Tibial artery (tissue), 4 donors: Measurements from ENCODE around the gene BCL2.
A peak's percentile ranks its signal among the peaks of the same experiment; 100 is the strongest.

Source experiments
- DNase-seq, 2 donors: peaks; one replicate each; pipeline ENCODE4 v3.0.0-alpha.2; 2019
- H3K27ac ChIP-seq, 2 donors: fragments of 200-600 bp; sonication (generic) in 1 of 2; 1 replicate in 1 of 2; 2 replicates in 1 of 2; pipeline ENCODE4 v1.5.1; 2018 to 2019; ENCODE audit warnings: mild to moderate bottlenecking in 1 of 2
- H3K27me3 ChIP-seq, 2 donors: fragments of 200-600 bp; sonication (generic) in 1 of 2; one replicate each; pipeline versions ENCODE4 v1.5.1 to v1.6.0; 2016 to 2019
- H3K36me3 ChIP-seq, 3 donors: fragments of 200-600 bp; sonication (generic) in 2 of 3; one replicate each; pipeline ENCODE4 v1.5.1; 2016 to 2019; ENCODE audit warnings: mild to moderate bottlenecking in 2 of 3
- H3K4me1 ChIP-seq, 4 donors: fragments of 200-600 bp; sonication (generic) in 2 of 4; 1 replicate in 3 of 4; 2 replicates in 1 of 4; pipeline ENCODE4 v1.5.1; 2016 to 2019
- H3K4me3 ChIP-seq, 2 donors: fragments of 200-600 bp; sonication (generic) in 1 of 2; 1 replicate in 1 of 2; 2 replicates in 1 of 2; pipeline ENCODE4 v1.5.1; 2018 to 2019; ENCODE audit warnings: mild to moderate bottlenecking in 2 of 2
- H3K9me3 ChIP-seq, 3 donors: fragments of 200-600 bp; sonication (generic) in 1 of 3; one replicate each; pipeline ENCODE4 v1.5.1; 2016 to 2019
- intact Hi-C: fragments of 100-400 bp; cut with DNase I; formaldehyde crosslinking; loops from one replicate; pipeline ENCODE4 v1.15.0; 2023; ENCODE audit warnings: low total_unique reads
- TF ChIP-seq, protein P1 (sequence below), 2 experiments: fragments of 200-600 bp in 1 of 2; fragments of 450-650 bp in 1 of 2; IDR thresholded peaks; one replicate each; pipeline ENCODE4 v1.5.1; 2017 to 2019; ENCODE audit warnings: antibody characterized with exemption in 2 of 2, mild to moderate bottlenecking in 1 of 2, moderate library complexity in 1 of 2

BCL2 gene

DNA sequence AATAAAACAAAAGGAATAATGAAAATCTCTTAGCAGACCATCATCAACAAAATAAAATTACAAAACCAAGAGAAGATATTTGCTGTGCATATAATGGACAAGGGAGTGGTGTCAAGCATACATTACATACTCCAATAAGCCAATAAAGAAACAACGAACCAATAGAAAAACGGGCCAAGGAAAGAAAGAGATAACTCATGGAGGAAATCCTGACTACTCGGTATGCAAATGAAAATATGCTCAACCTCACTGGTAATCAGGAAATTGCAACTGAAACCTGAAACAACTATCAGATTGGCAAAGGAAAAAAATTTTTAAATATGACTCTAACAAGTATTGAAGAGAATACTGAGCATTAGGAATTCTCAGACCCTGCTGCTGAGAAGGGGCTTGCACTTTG lies 84.7 kb downstream of the BCL2 start:
- no peak for DNase-seq
- Histone ChIP-seq H3K36me3 (no peaks in the 10 kb centered on the region), H3K27ac (peak overlapping the region; percentile 7 to 28), H3K4me3 (no peak overlapping the region), H3K9me3 (no peaks in the 10 kb centered on the region), H3K27me3 (no peaks in the 10 kb centered on the region), H3K4me1 (peaks cover 0 to 56% (median 30%) of the 10 kb centered on the region in 4 donors)
- TF ChIP-seq, protein P1, sequence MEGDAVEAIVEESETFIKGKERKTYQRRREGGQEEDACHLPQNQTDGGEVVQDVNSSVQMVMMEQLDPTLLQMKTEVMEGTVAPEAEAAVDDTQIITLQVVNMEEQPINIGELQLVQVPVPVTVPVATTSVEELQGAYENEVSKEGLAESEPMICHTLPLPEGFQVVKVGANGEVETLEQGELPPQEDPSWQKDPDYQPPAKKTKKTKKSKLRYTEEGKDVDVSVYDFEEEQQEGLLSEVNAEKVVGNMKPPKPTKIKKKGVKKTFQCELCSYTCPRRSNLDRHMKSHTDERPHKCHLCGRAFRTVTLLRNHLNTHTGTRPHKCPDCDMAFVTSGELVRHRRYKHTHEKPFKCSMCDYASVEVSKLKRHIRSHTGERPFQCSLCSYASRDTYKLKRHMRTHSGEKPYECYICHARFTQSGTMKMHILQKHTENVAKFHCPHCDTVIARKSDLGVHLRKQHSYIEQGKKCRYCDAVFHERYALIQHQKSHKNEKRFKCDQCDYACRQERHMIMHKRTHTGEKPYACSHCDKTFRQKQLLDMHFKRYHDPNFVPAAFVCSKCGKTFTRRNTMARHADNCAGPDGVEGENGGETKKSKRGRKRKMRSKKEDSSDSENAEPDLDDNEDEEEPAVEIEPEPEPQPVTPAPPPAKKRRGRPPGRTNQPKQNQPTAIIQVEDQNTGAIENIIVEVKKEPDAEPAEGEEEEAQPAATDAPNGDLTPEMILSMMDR (IDR thresholded peaks at IDR 0.05) = no peak
- intact Hi-C loops = no loop called here

DNA sequence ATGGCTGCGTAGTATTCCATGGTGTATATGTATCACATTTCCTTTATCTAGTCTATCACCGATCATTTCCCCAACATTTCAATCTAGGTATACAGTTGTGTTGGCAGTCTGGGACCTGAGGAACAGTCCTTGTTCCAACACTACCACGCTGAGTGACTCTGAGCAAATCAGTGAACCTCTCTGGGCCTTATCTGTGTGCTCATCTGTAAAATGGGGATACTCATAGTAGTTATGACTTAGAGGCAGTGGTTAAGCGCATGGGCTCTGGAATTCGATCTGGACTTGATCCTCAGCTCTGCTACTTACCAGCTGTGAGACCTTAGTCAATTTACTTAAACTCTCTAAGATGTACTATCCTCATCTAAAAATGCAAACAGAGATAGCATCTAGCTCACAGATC lies 85.1 kb downstream of the BCL2 start:
- intact Hi-C loops = no loop called here
- TF ChIP-seq, protein P1 (IDR thresholded peaks at IDR 0.05) = no peak
- DNase-seq = no peak
- Histone ChIP-seq H3K4me3 (no peak overlapping the region), H3K9me3 (no peaks in the 10 kb centered on the region), H3K27ac (peak overlapping the region; percentile 7 to 28), H3K4me1 (peaks cover 0 to 58% (median 28%) of the 10 kb centered on the region in 4 donors), H3K36me3 (no peaks in the 10 kb centered on the region), H3K27me3 (no peaks in the 10 kb centered on the region)

DNA sequence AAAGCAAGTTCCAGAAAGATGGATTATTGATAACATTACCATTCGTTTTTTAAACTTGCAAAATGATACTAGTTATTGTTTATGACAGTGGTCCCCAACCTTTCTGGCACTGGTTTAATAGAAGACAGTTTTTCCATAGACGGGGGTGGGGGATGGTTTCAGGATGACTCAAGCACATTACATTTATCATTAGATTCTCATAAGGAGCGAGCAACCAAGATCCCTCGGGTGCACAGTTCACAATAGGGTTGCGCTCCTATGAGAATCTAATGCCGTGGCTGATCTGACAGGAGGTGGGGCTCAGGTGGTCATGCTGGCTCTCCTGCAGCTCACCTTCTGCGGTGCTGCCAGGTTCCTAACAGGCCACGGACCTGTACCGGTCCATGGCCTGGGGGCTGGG lies 86.2 kb downstream of the BCL2 start:
- H3K27ac ChIP-seq = peak overlapping the region; percentile 31 to 33
- no peak overlapping the region for H3K4me3 ChIP-seq
- no peaks in the 10 kb centered on the region for H3K27me3 ChIP-seq
- no peaks in the 10 kb centered on the region for H3K9me3 ChIP-seq
- TF ChIP-seq, protein P1 (IDR thresholded peaks at IDR 0.05) = no peak
- H3K36me3 ChIP-seq = no peaks in the 10 kb centered on the region
- intact Hi-C loops = no loop called here
- peaks cover 0 to 51% (median 17%) of the 10 kb centered on the region in 4 donors for H3K4me1 ChIP-seq
- DNase-seq = no peak

DNA sequence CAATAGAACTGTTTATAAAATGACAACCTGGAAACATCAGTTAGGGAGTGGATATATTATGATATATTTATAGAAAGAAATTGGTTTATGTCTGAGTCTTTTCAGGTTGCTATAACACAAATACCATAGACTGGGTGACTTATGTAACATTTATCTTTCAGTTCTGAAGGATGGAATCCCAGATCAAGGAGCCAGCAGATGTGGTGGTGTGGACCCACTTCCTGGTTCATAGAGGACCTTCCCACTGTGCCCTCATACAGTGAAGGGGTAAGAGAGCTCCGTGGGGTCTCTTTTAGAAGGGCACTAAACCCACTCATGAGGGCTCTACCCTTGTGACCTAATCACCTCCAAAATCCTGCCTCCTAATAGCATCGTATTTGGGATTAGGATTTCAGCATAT lies 86.7 kb downstream of the BCL2 start:
- Histone ChIP-seq H3K36me3 (no peaks in the 10 kb centered on the region), H3K4me1 (peaks cover 0 to 48% (median 15%) of the 10 kb centered on the region in 4 donors), H3K27me3 (no peaks in the 10 kb centered on the region), H3K27ac (peak overlapping the region; percentile 31 to 33), H3K9me3 (no peaks in the 10 kb centered on the region), H3K4me3 (no peak overlapping the region)
- TF ChIP-seq, protein P1 (IDR thresholded peaks at IDR 0.05) = no peak
- no peak for DNase-seq
- intact Hi-C loops = no loop called here

DNA sequence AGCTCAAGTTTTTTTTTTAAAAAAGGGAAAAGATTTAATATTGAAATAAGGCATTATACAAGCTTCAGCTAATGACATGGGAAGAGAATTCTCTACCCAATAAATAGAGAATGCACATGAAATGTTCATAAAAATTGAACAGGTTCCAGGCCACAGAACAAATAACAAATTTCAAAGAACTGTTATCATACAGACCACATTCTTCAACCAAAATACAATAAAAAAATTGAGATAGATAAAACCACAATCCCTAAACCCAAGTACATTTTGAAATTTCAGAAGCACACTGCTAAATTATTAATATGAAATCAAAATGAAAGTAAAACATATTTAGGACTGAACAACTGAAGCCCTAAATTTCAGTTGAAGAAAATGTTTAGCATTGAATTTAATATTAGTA lies 89.6 kb downstream of the BCL2 start:
- H3K36me3 ChIP-seq = no peaks in the 10 kb centered on the region
- peak overlapping the region; percentile 8 to 31 for H3K4me3 ChIP-seq
- peaks cover 0 to 3% (median 0%) of the 10 kb centered on the region in 3 donors for H3K9me3 ChIP-seq
- intact Hi-C loops = no loop called here
- no peak for DNase-seq
- no peaks in the 10 kb centered on the region for H3K27me3 ChIP-seq
- H3K27ac ChIP-seq = peak overlapping the region; percentile 33 to 43
- H3K4me1 ChIP-seq = peaks cover 0 to 34% (median 3%) of the 10 kb centered on the region in 4 donors
- TF ChIP-seq, protein P1 (IDR thresholded peaks at IDR 0.05) = no peak

DNA sequence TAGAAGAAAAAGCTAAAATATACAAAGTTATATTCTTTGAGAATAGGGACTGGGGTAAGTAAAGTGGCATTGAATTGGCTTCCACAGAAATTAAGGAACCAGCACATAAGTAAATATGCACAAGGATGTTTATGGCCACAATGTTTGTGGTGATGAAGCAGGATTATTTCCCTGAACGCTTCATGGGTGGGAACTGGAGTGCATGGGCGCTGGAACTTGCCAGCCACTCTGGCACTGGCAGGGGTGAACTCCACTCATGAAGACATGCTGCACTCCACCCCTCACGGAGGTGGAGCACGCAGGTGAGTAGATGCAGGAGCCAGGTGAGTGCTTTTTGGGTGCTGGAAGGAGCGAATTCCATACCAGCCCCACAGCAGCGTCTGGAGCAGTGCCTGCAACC lies 94.1 kb downstream of the BCL2 start:
- Histone ChIP-seq H3K27me3 (no peaks in the 10 kb centered on the region), H3K36me3 (no peaks in the 10 kb centered on the region), H3K4me3 (no peak overlapping the region), H3K9me3 (peaks cover 0 to 3% (median 0%) of the 10 kb centered on the region in 3 donors), H3K27ac (no peak overlapping the region), H3K4me1 (peaks cover 0 to 14% (median 2%) of the 10 kb centered on the region in 4 donors)
- TF ChIP-seq, protein P1 (IDR thresholded peaks at IDR 0.05) = no peak
- intact Hi-C loops = no loop called here
- no peak for DNase-seq
